Effector memory CD4-positive, alpha-beta T cell (primary cell): ENCODE results near the gene SLC39A11.
"Not testable (repeated sequence)": the region's sequence is repeated elsewhere in the genome, so short reads cannot be mapped to it uniquely, and the experiment has no call there.

Source experiments
- DNase-seq, 3 donors: peaks; one replicate each; pipeline ENCODE4 v3.0.0-alpha.2; 2020
- H3K27ac ChIP-seq: 2 replicates; pipeline ENCODE4 v1.7.0; 2013; ENCODE audit warnings: mild to moderate bottlenecking, low read length, moderate library complexity; ENCODE audit not compliant: insufficient read depth, poor library complexity, severe bottlenecking
- H3K27me3 ChIP-seq: replicated peaks from 2 replicates; pipeline ENCODE4 v1.7.0; 2013; ENCODE audit warnings: mild to moderate bottlenecking, low read length; ENCODE audit not compliant: insufficient read depth, control insufficient read depth, poor library complexity, severe bottlenecking
- H3K36me3 ChIP-seq: 2 replicates; pipeline ENCODE4 v1.7.0; 2013; ENCODE audit warnings: mild to moderate bottlenecking, low read length, moderate library complexity; ENCODE audit not compliant: control insufficient read depth, insufficient read depth
- H3K4me1 ChIP-seq: 2 replicates; pipeline ENCODE4 v1.7.0; 2013; ENCODE audit warnings: low read length, mild to moderate bottlenecking; ENCODE audit not compliant: control insufficient read depth, insufficient read depth, poor library complexity, severe bottlenecking
- H3K4me3 ChIP-seq: 2 replicates; pipeline ENCODE4 v1.7.0; 2013; ENCODE audit warnings: low read length, low read depth, mild to moderate bottlenecking; ENCODE audit not compliant: insufficient read depth, poor library complexity, severe bottlenecking
- H3K9me3 ChIP-seq: 2 replicates; pipeline ENCODE4 v1.7.0; 2013; ENCODE audit warnings: mild to moderate bottlenecking, low read length, moderate library complexity; ENCODE audit not compliant: control insufficient read depth

The SLC39A11 gene

GRCh38 chr17:73097973-73098765, 5.7 kb upstream of the SLC39A11 start:
- not testable (repeated sequence) for H3K4me1 ChIP-seq, H3K27me3 ChIP-seq, H3K27ac ChIP-seq, H3K9me3 ChIP-seq, H3K36me3 ChIP-seq, DNase-seq, H3K4me3 ChIP-seq

GRCh38 chr17:73096866-73097265, 4.4 kb upstream of the SLC39A11 start:
- Histone ChIP-seq H3K27ac (no peak overlapping the region), H3K9me3 (no peaks in the 10 kb centered on the region), H3K36me3 (no peaks in the 10 kb centered on the region), H3K4me1 (peaks cover 6% of the 10 kb centered on the region), H3K4me3 (no peak overlapping the region), H3K27me3 (no peaks in the 10 kb centered on the region)
- no peak for DNase-seq

GRCh38 chr17:73096211-73096610, 3.7 kb upstream of the SLC39A11 start:
- Histone ChIP-seq H3K36me3 (no peaks in the 10 kb centered on the region), H3K27ac (no peak overlapping the region)

GRCh38 chr17:73093286-73093685, 798 bp upstream of the SLC39A11 start:
- H3K4me3 ChIP-seq, result peak overlapping the region; percentile 56

More at GRCh38 chr17:73096211-73096610, 3.7 kb upstream of the SLC39A11 start:
- H3K4me1 ChIP-seq, result peaks cover 9% of the 10 kb centered on the region
- H3K27me3 ChIP-seq, result no peaks in the 10 kb centered on the region
- H3K9me3 ChIP-seq, result no peaks in the 10 kb centered on the region
- no peak for DNase-seq
- H3K4me3 ChIP-seq, result no peak overlapping the region

GRCh38 chr17:73091770-73092522, 542 bp downstream of the SLC39A11 start:
- no peaks in the 10 kb centered on the region for H3K27me3 ChIP-seq
- no peaks in the 10 kb centered on the region for H3K36me3 ChIP-seq
- H3K9me3 ChIP-seq, result no peaks in the 10 kb centered on the region
- no peak for DNase-seq
- H3K4me1 ChIP-seq, result peaks cover 16% of the 10 kb centered on the region
- peak overlapping the region; percentile 46 for H3K27ac ChIP-seq
- peak overlapping the region; percentile 56 for H3K4me3 ChIP-seq

More at GRCh38 chr17:73093286-73093685, 798 bp upstream of the SLC39A11 start:
- Histone ChIP-seq H3K36me3 (no peaks in the 10 kb centered on the region), H3K27ac (no peak overlapping the region), H3K27me3 (no peaks in the 10 kb centered on the region), H3K4me1 (peaks cover 16% of the 10 kb centered on the region), H3K9me3 (no peaks in the 10 kb centered on the region)
- no peak for DNase-seq

- no peaks in the 10 kb centered on the region for H3K9me3 ChIP-seq
- no peak for DNase-seq
- peaks cover 16% of the 10 kb centered on the region for H3K4me1 ChIP-seq
- no peak overlapping the region for H3K27ac ChIP-seq
- no peaks in the 10 kb centered on the region for H3K36me3 ChIP-seq
- H3K4me3 ChIP-seq, result peak overlapping the region; percentile 56
- no peaks in the 10 kb centered on the region for H3K27me3 ChIP-seq
Measured at GRCh38 chr17:73091410-73091769, 1.1 kb downstream of the SLC39A11 start.

- Histone ChIP-seq H3K4me1 (peaks cover 16% of the 10 kb centered on the region), H3K27me3 (no peaks in the 10 kb centered on the region), H3K9me3 (no peaks in the 10 kb centered on the region), H3K4me3 (no peak overlapping the region), H3K36me3 (peaks cover 3% of the 10 kb centered on the region), H3K27ac (no peak overlapping the region)
- DNase-seq, result no peak
Measured at GRCh38 chr17:73090396-73091202, 1.9 kb downstream of the SLC39A11 start.

GRCh38 chr17:73089322-73090317, 2.9 kb downstream of the SLC39A11 start:
- DNase-seq, result no peak
- H3K36me3 ChIP-seq, result peaks cover 6% of the 10 kb centered on the region
- no peaks in the 10 kb centered on the region for H3K9me3 ChIP-seq
- H3K27ac ChIP-seq, result no peak overlapping the region
- H3K4me1 ChIP-seq, result peaks cover 16% of the 10 kb centered on the region
- H3K27me3 ChIP-seq, result no peaks in the 10 kb centered on the region
- no peak overlapping the region for H3K4me3 ChIP-seq

- Histone ChIP-seq H3K4me1 (peaks cover 16% of the 10 kb centered on the region), H3K27ac (no peak overlapping the region), H3K36me3 (peaks cover 16% of the 10 kb centered on the region), H3K9me3 (no peaks in the 10 kb centered on the region), H3K4me3 (no peak overlapping the region), H3K27me3 (no peaks in the 10 kb centered on the region)
- DNase-seq, result no peak
Measured at GRCh38 chr17:73088561-73088960, 3.9 kb downstream of the SLC39A11 start.
